Endothelial cell of umbilical vein (primary cell): ENCODE measurements around the gene WDR5. TPM values are rescaled to one million over a fixed set of nuclear protein-coding genes. Genes with fewer than 3 reads are reported as not detected.

Experiments used
- BruUV-seq: library from RNA; stranded (reverse); fragments of 400-500 nt; replicated peaks from 2 replicates; lab custom pipeline; 2021; lab: Mats Ljungman, UMichigan
- CTCF ChIA-PET: fragments of 300-600, 350-600 bp; sonication (Branson Sonifier 250); formaldehyde crosslinking; loops from one replicate; lab custom pipeline; 2021; ENCODE audit warnings: antibody characterized with exemption, inconsistent platforms; lab: Charles Lee
- POLR2A ChIA-PET: fragments of 300-600, 350-600 bp; sonication (Branson Sonifier 250); formaldehyde crosslinking; loops from one replicate; lab custom pipeline; 2021; ENCODE audit warnings: antibody characterized with exemption, inconsistent platforms; lab: Charles Lee
- DNase-seq: peaks from one replicate; pipeline ENCODE4 v3.0.0-alpha.2; 2011; ENCODE audit warnings: low read depth, low spot score
- FAIRE-seq: peaks from 2 replicates; lab custom pipeline; 2011; peaks lifted over from hg19 to GRCh38; lab: Jason Lieb, UNC
- H2AFZ ChIP-seq: 2 replicates; pipeline ENCODE4 v1.6.0; 2012; ENCODE audit warnings: low read depth, low read length, control low read depth, inconsistent platforms
- H3K27ac ChIP-seq: 2 replicates; pipeline ENCODE4 v1.5.1; 2011; ENCODE audit warnings: low read depth, mild to moderate bottlenecking, control low read depth, low read length, moderate library complexity; ENCODE audit not compliant: insufficient read depth
- H3K27me3 ChIP-seq, 2 experiments: 2 replicates each; pipeline versions ENCODE4 v1.6.0 to v1.6.1; 2011; ENCODE audit warnings: low read length in 2 of 2, mixed read lengths in 1 of 2; ENCODE audit not compliant: control insufficient read depth in 2 of 2, insufficient read depth in 2 of 2
- H3K36me3 ChIP-seq, 2 experiments: 2 replicates in 1 of 2; 3 replicates in 1 of 2; pipeline ENCODE4 v1.5.1; 2011; ENCODE audit warnings: low read length in 2 of 2, mild to moderate bottlenecking in 1 of 2, moderate library complexity in 1 of 2; ENCODE audit not compliant: control insufficient read depth in 2 of 2, insufficient read depth in 2 of 2; ENCODE audit errors: extremely low read depth in 1 of 2
- H3K4me1 ChIP-seq: 3 replicates; pipeline ENCODE4 v1.5.1; 2011; ENCODE audit warnings: mild to moderate bottlenecking, low read length; ENCODE audit not compliant: control insufficient read depth, insufficient read depth; ENCODE audit errors: extremely low read depth
- H3K4me2 ChIP-seq: 2 replicates; pipeline ENCODE4 v1.6.1; 2011; ENCODE audit warnings: low read length, control low read depth, mixed read lengths; ENCODE audit not compliant: insufficient read depth
- H3K4me3 ChIP-seq, 3 experiments: fragments of 200-600 bp in 1 of 3; sonication (generic), shearing (Covaris generic) in 1 of 3; replicated peaks in 1 of 3; 2 replicates each; pipeline ENCODE4 v1.5.1; 2011 to 2016; ENCODE audit warnings: control low read depth in 3 of 3, low read length in 3 of 3, mild to moderate bottlenecking in 2 of 3, inconsistent platforms in 1 of 3, low read depth in 1 of 3, moderate library complexity in 1 of 3; ENCODE audit not compliant: insufficient read depth in 1 of 3
- H3K79me2 ChIP-seq: 2 replicates; pipeline ENCODE4 v1.6.0; 2012; ENCODE audit warnings: low read length, inconsistent platforms; ENCODE audit not compliant: control insufficient read depth, insufficient read depth
- H3K9ac ChIP-seq: replicated peaks from 2 replicates; pipeline ENCODE3; 2011; ENCODE audit warnings: low read length, control low read depth; ENCODE audit not compliant: insufficient read depth; ENCODE audit errors: extremely low read depth
- H3K9me1 ChIP-seq: replicated peaks from 3 replicates; pipeline ENCODE4 v1.6.0; 2011; ENCODE audit warnings: mild to moderate bottlenecking, low read length; ENCODE audit not compliant: control insufficient read depth, insufficient read depth; ENCODE audit errors: extremely low read depth
- H3K9me3 ChIP-seq: replicated peaks from 2 replicates; pipeline ENCODE4 v1.5.1; 2012; ENCODE audit warnings: low read length, inconsistent platforms; ENCODE audit not compliant: control insufficient read depth, insufficient read depth
- H4K20me1 ChIP-seq: replicated peaks from 2 replicates; pipeline ENCODE3; 2011; ENCODE audit warnings: mild to moderate bottlenecking, low read length; ENCODE audit not compliant: control insufficient read depth, insufficient read depth; ENCODE audit errors: extremely low read depth
- EZH2 ChIP-seq: IDR thresholded peaks from 2 replicates; pipeline ENCODE4 v1.6.1; 2012; ENCODE audit warnings: borderline replicate concordance, low read depth, mild to moderate bottlenecking, moderate library complexity, low read length, inconsistent platforms; ENCODE audit not compliant: severe bottlenecking
- FOS ChIP-seq: IDR thresholded peaks from 2 replicates; pipeline ENCODE4 v1.6.1; 2011; ENCODE audit warnings: mild to moderate bottlenecking, low read length, moderate library complexity, borderline replicate concordance; ENCODE audit not compliant: insufficient read depth
- GATA2 ChIP-seq: IDR thresholded peaks from 2 replicates; pipeline ENCODE4 v1.7.0; 2011; ENCODE audit warnings: low read depth, mild to moderate bottlenecking, moderate library complexity, mixed read lengths, low read length; ENCODE audit not compliant: insufficient read length, insufficient read depth
- JUN ChIP-seq: IDR thresholded peaks from 2 replicates; pipeline ENCODE4 v1.6.1; 2011; ENCODE audit warnings: borderline replicate concordance, low read depth; ENCODE audit not compliant: insufficient read length, insufficient read depth
- MYC ChIP-seq: IDR thresholded peaks from one replicate; pipeline ENCODE4 v1.6.1; 2011; ENCODE audit warnings: mild to moderate bottlenecking, low read depth, low read length
- POLR2A ChIP-seq: IDR thresholded peaks from 2 replicates; pipeline ENCODE4 v1.6.1; 2012; ENCODE audit warnings: low read depth, mild to moderate bottlenecking, control low read depth, low read length
- POLR2AphosphoS5 ChIP-seq: IDR thresholded peaks from 2 replicates; pipeline ENCODE4 v1.6.1; 2012; ENCODE audit warnings: low read depth, mild to moderate bottlenecking, control low read depth, low read length, moderate library complexity; ENCODE audit not compliant: insufficient read depth
- dilution Hi-C: fragments of 300-500 bp; cut with MboI; formaldehyde crosslinking; loops from one replicate; pipeline ENCODE4 v1.15.0; 2019; ENCODE audit warnings: low sequenced_read_pairs; ENCODE audit not compliant: extremely low pct_ligation_motif_present
- intact Hi-C: fragments of 100-400 bp; cut with micrococcal nuclease; formaldehyde crosslinking; loops from one replicate; pipeline ENCODE4 v1.10.0; 2022
- polyA plus RNA-seq, 4 experiments: library from polyadenylated mRNA; depleted of rRNA in 3 of 4; stranded (reverse) in 3 of 4; unstranded in 1 of 4; fragments of >200 nt; gene quantifications; 2 replicates each; pipeline versions ENCODE4 v1.2.1 to v1.2.3, GENCODE V29; 2011 to 2012; ENCODE audit warnings: missing spikeins in 1 of 4
- total RNA-seq: library from RNA; stranded (reverse); gene quantifications from 2 replicates; pipeline ENCODE4 v1.2.3, GENCODE V29; 2021
- TF ChIP-seq, protein P1 (sequence below), 2 donors: IDR thresholded peaks; 1 replicate in 1 of 2; 2 replicates in 1 of 2; pipeline ENCODE4 v1.5.1; 2011; ENCODE audit warnings: low read length in 2 of 2, mild to moderate bottlenecking in 2 of 2, moderate library complexity in 2 of 2, control low read depth in 1 of 2, inconsistent platforms in 1 of 2, low read depth in 1 of 2; ENCODE audit not compliant: insufficient read depth in 1 of 2; ENCODE audit errors: extremely low read depth in 1 of 2
- TF ChIP-seq, protein P2 (sequence below): IDR thresholded peaks from 2 replicates; pipeline ENCODE4 v1.6.1; 2011; ENCODE audit not compliant: insufficient read depth, insufficient read length

WDR5 gene
- total and polyA plus RNA-seq, 2 donors (not counting 3 experiments of a cell fraction or from before 2014, with no cell fraction given) = 32.1 to 42.5 TPM

DNA sequence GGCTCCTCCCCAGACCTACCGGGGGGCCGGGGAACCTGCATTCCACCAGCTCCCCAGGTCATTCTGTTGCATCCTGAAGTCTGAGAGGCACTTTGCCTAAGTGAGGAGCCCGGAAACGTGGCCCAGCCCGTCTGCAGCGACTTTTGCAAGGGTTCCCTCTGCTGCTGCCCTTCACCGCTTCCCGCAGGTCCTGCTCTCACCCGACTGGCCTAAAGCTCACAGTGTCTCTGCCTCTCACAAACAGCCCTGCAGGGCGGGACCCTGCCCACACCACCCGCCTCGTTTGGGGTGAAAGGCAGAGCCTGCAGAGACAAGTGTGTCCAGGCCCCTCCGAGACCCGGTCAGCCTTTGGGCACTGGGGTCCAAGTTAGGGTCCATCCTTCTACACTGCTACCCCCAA lies 9.5 kb upstream of the WDR5 start:
- Histone ChIP-seq H3K9me1 (no peaks in the 10 kb centered on the region), H3K36me3 (no peaks in the 10 kb centered on the region), H3K4me1 (no peaks in the 10 kb centered on the region), H3K9me3 (no peaks in the 10 kb centered on the region), H3K9ac (no peak overlapping the region), H3K27me3 (peaks cover 0 to 7% of the 10 kb centered on the region in 2 experiments), H4K20me1 (no peaks in the 10 kb centered on the region), H2AFZ (no peak overlapping the region), H3K4me2 (no peak overlapping the region), H3K27ac (no peak overlapping the region), H3K4me3 (no peak overlapping the region), H3K79me2 (no peaks in the 10 kb centered on the region)
- dilution Hi-C loops = no loop called here
- POLR2A ChIA-PET = no interaction called here
- intact Hi-C loops = no loop called here
- no TSS peak for BruUV-seq
- FAIRE-seq (no peak), DNase-seq (no peak)
- CTCF ChIA-PET = no interaction called here
- TF ChIP-seq FOS (no peak), JUN (no peak), POLR2AphosphoS5 (no peak), POLR2A (no peak), EZH2 (no peak), GATA2 (no peak), MYC (no peak)
- TF ChIP-seq, protein P1, sequence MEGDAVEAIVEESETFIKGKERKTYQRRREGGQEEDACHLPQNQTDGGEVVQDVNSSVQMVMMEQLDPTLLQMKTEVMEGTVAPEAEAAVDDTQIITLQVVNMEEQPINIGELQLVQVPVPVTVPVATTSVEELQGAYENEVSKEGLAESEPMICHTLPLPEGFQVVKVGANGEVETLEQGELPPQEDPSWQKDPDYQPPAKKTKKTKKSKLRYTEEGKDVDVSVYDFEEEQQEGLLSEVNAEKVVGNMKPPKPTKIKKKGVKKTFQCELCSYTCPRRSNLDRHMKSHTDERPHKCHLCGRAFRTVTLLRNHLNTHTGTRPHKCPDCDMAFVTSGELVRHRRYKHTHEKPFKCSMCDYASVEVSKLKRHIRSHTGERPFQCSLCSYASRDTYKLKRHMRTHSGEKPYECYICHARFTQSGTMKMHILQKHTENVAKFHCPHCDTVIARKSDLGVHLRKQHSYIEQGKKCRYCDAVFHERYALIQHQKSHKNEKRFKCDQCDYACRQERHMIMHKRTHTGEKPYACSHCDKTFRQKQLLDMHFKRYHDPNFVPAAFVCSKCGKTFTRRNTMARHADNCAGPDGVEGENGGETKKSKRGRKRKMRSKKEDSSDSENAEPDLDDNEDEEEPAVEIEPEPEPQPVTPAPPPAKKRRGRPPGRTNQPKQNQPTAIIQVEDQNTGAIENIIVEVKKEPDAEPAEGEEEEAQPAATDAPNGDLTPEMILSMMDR (IDR thresholded peaks at IDR 0.05; ENCODE audit: extremely low read depth in 1 of 2, insufficient read depth in 1 of 2, low read depth in 1 of 2, low read length in 2 of 2) = no peak
- TF ChIP-seq, protein P2, sequence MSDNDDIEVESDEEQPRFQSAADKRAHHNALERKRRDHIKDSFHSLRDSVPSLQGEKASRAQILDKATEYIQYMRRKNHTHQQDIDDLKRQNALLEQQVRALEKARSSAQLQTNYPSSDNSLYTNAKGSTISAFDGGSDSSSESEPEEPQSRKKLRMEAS = no peak
